HG03457 (cell line): ENCODE results near the gene PLS1.
"Not testable (repeated sequence)": the region's sequence is repeated elsewhere in the genome, so short reads cannot be mapped to it uniquely, and the experiment has no call there.

Experiments used
- ATAC-seq: cut with Tn5 transposase; IDR thresholded peaks from one replicate; pipeline ENCODE4 v1.9.1; 2021; ENCODE audit warnings: moderate number of reproducible peaks; ENCODE audit not compliant: unreplicated experiment

The PLS1 gene

DNA sequence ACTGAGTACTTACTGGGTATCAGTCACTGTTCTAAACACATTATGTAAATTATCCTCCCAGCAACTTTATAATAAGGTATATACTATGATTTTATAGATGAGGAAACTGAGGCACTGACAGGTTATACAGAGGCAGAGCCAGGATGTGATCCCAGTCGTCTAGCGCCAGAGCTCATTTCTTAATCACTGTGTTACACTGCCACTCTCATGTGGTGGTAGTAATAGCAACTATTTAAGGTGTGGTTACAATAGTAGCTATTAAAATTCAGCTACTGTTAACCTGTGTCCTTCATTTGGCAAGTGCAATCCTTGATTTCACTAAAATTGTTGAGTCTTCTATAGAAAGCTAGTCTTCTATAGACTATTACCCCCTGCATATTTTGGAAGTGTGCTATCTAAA lies 84.5 kb downstream of the PLS1 start:
- no peak for ATAC-seq

DNA sequence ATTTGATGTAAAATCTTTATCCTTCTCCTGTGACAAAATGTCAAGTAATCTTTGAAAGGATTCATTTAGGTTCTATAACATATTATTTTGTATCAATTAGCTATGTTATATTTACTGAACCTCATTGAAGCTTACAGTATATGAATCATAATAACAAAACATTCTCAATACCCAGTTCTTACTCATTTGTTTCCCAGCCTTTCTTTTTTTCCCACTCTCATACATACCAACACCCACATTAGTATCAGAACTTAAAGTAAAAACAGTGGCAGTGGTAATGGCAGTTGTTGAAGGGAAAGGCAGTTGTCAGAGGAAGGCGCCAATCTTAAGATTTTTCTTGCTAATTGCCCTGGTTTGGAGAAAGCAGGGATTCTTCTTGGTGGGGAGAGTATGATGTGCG lies 94.4 kb downstream of the PLS1 start:
- no peak for ATAC-seq

DNA sequence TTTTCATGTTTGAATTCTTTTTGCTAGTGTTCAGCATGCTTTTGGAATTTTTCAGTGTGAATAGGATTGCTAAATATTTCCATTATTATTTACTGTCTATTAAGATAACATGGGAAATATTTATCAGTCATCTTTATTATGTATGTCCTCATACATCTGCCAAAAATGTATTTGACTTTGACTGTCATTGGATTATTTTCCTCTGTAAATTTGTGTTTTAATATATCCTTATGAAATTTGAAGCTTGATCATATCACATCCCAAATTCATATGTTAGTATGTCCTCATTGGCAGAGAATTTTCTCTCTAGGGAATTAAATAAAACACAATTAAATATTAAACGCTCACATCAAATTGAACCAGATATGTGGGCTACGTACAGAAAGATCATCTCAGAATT lies 95.3 kb downstream of the PLS1 start:
- ATAC-seq, result no peak

DNA sequence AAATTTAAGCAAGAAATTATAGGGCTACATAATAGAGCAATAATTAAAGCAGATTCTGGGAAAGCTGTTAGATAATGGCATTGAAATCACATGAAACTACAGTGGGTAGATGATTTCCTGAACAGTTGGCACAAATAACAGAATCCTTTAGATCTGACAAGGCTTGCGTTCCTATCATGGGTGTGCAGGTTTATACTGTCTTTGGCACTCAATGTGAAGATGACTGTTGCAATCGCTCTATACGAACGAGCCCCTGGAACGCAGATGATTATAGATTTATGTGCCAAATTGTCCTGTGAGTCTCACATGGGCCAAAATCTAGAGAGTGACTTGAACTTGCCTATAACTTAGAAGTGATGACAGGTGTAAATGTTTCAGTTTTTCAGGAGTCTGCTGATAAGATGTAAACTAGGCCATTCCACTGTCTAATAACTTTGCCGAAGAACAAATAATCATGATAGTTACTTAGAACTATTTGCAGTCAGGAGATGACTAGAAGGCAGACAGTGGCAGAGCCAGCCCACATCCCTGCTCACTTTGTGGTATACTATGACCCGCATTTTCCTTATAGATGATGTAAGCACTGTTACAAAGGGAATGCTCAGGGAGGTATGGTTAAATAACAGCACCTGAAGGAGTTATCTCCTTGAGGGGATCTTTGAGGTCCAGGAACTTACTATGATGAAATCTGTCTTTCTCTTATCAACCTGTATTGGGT lies 97.1 kb downstream of the PLS1 start:
- no peak for ATAC-seq

DNA sequence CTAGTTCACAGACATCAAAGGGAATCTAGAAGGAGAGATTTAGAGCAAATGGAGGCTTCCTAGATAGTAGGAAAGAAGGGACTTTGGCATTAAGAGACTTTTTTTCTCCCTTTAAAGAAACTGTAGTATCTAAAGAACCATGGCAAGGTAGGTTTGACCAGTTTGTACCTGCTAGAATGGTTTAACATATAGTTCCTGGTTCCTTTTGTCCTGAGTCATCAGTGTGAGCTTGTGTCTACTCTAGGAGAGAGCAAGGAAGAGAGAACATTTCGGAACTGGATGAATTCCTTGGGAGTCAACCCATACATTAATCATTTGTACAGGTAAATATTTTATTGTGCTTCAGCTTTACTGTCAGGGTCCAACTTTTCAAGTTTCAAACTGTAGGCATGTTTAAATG lies 98.0 kb downstream of the PLS1 start:
- ATAC-seq, result no peak

DNA sequence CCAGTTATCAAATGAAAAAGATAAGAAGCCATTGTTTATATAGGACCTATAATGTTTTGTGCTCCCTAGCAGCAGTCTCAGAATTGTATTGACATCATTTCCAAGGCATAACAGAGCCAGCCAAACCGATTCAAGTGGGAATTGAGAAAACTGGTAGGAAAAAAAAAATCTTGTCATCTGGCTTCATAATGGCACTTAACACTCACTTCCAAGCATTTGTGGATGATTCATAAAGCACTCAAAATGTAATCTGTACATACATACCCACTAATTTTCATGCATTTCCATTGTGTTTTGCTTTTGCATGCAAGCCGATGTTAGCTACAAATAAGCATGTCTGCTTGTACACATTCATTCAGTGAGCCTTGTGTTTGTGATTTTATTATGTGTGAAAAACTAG lies 109.0 kb downstream of the PLS1 start:
- no peak for ATAC-seq

DNA sequence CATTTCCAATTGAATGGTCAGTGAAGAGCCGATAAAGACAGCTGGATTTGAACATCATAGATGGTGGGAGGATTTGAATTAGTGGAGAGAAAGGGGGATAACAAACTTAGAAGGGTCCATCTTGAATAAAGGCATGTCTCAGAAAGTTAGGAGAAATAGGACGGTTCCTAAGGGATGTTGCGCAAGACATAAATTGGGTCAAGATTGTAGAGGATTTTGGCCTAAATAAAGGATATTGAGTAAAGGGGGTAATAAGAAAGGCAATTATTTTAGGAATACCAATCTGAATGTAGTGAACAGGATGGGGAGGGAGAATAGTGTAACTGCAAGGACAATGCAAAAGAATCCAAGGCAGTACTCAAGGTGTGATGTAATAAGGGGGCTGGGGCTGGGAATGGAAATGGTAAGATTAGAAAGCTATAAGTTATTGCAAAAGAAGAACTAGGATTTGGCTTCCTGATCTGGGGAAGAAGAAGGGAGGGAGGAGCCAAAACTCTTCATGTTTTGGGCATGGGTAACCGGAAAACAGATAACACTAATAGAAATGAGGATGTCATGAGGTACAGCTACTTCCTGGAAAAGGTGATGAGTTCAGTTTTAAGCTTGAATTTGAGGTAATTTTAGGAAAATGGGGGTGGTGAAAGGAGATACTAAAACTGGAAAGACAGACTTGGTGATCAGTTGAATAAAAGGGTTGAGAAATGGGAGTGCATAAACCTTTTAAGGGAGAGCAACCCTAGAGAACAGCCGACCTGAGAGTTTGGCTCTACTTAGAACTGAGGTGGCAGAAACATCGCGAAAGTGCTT lies 110.3 kb downstream of the PLS1 start:
- ATAC-seq, result no peak

DNA sequence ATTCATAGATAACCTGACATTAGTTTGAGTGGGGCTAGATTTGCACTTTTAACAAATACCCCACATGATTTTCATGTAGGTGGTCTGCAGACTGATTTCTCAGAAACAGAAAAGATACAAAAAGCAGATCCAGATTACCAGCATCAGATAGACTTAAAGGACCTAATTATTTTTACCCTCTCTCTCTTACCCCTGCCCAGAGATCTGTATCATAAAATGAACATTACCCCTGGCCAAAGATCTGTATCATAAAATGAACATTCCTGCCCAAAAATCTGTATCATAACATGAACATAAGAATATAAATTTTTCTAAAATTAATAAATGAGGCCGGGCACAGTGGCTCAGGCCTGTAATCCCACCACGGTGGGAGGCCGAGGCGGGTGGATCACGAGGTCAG lies 113.0 kb downstream of the PLS1 start:
- ATAC-seq, result no peak

DNA sequence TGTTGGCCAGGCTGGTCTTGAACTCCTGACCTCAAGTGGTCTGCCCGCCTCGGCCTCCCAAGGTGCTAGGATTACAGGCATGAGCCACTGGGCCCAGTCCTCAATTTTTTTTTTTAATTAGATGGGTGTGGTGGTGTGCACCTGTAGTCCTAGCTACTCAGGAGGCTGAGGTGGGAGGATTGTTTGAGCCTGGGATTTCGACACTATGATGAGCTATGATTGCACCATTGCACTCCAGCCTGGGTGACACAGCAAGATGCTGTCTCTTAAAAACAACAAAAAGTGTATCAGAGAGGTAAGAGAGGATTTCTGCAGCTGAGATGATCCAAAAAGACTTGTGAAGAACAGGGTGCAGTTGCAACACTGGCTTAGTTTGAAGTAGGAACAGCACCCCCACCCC lies 118.7 kb downstream of the PLS1 start:
- not testable (repeated sequence) for ATAC-seq

DNA sequence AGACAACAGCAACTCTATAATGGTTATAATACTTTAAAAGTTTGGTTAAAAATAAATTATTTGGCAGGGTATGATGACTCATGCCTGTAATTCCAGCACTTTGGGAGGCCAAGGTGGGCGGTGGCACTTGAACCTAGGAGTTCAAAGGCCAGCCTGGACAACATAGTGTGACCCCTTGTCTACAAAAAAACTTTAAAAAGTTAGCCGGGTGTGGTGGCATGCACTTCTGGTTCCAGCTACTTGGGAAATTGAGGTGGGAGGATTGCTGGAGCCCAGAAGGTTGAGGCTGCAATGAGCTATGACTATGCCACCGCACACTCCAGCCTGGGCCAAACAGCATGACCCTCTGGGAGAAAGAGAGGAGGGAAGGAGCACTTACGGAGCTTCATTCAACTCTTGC lies 119.9 kb downstream of the PLS1 start:
- no peak for ATAC-seq

DNA sequence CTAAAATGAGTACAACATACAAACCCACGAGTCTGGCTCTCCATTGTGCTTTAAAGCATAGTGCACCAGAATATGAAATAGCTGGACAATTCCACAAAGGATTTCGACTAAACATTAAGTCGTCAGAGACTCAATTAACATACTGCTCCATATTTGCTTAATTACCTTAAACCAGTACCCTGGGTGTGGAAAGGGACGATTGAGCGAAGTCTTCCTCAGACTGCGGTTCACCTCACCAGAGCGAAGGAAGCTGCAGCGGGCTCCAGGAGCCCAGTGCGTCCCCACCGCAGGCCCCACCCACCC lies 127.4 kb downstream of the PLS1 start:
- no peak for ATAC-seq

DNA sequence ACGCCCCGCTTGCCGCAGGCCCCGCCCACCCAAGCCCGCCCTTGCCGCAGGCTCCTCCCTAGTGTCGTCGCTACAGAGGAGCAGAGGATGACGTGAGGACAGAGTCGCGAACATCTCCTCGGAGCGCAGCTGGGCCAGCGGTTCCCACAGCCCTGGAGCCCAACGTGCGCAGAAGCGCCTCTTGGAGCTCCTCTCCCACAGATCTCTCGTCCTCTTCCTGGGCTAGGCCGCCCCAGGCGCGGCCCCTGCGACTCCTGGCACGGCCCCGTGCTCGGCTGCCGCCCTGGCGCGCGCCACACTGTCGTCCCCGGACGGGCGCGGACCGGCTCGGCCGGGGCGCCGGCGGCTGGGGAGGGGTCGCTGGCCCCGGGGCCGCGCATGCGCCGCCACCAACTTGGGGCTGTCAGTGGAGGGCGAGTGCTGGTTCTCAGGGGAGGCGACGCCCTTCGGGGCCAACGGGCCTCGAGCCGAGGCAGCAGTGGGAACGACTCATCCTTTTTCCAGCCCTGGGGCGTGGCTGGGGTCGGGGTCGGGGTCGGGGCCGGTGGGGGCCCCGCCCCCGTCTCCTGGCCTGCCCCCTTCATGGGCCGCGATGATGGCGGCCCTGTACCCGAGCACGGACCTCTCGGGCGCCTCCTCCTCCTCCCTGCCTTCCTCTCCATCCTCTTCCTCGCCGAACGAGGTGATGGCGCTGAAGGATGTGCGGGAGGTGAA lies 127.9 kb downstream of the PLS1 start, which contains the start of gene TRPC1:
TRPC1 (plus strand) TSS at position 67 of the 714 bp plus-strand sequence; CDS start at position 593, 526 bp downstream.
- ATAC-seq, result peak; percentile 95

DNA sequence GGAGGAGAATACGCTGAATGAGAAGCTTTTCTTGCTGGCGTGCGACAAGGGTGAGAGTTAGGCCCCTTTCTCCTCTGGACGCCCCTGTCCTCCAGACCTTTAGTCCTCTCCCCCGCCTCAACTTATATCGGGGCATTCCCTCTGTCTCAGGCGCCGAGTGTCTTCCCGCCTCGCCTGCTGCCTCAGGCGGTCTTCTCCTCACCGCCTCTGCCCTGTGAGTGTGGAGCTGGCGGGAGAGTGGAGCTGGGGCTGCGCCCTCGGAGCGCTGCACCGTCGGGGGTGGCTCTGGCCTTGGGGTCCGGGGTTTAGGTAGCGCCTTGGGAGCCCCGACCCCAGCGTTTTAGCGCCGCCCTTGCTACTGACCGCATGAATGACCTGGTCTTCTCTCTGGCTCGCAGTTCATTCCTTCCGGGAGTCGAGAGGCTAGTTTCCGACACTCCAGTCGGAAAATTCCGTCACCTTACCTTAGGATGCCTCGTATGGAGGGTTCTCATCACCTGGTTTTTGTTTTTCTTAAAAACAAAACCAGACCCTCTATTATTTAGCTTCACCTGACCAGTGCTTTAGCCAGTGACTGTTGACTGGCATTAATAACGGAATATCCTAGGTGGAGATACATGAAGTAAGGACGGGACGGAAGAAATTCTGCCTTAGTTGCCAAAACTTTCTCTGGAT lies 128.6 kb downstream of the PLS1 start:
- no peak for ATAC-seq

DNA sequence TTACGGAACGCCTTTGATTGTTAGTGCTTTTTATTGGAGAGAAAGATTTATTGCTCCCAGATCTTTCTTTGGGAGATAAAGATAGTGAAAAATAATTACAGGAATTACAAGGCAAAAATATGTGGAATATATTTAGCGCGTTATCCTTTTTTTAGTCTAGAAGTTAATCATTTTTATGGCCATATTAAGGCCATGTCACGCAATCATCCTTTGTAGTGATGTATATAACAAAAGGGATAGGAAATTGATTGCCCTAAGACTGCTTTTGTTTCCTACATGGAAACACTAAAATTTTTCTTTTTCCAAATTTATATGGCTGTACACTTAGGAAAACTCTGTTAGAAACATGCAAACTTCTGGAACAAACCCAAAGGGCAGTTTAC lies 129.2 kb downstream of the PLS1 start:
- ATAC-seq, result no peak

DNA sequence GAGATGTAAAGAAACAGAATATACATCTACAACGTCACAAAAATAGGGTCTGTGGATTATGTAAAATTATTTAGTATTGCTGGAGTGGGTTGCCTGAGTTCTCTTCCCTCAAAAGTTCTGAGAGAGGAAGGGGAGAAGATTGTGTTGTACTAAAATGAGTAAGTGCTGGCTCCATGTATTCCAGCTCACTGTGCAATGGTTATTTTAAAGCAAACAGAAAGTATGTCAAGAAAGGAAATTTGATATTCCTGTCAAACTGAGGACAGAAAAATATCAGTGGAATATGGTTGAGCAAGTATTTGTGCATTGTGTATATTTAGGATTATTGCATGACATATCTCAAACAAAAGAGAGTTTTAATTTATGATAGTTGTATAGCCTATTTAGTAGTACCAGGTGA lies 129.8 kb downstream of the PLS1 start:
- ATAC-seq, result no peak

DNA sequence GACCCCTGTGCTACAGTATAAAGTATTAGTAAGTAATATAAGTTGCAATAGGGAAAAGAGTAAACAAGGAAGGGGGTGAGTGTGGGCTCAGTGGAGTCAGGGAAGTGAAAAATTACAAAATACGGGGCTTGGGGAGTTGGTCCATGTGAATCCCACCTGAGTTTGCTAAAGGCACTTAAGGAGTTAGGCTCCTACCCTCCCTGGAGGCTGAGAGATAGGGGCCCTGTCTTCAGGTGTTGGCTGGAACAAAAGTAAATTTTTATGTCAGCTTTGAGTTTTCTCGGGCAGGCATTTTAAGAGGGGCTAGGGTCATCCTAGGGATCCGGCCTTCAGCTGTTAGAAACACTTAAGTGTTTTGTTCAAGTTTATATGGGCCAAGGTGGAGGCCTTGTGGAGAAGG lies 135.9 kb downstream of the PLS1 start:
- ATAC-seq, result no peak

DNA sequence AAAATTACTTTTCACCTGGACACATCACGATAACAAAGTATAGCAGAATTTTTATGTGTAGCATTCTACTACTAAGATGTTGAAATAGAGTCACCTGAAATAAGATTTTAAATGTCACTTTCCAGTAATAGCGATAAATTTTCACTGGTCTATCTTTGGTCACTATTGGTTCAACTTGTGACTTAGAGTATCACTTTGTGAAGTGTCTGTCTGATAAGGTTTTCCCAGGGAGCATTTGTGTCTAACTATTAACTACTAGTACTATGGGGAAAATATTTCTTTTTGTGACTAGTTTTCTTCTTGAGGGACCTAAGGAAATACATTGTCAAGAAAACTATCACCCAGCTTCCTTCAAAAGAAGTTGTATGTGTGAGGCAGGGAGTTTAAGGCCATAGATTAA lies 138.6 kb downstream of the PLS1 start:
- no peak for ATAC-seq

DNA sequence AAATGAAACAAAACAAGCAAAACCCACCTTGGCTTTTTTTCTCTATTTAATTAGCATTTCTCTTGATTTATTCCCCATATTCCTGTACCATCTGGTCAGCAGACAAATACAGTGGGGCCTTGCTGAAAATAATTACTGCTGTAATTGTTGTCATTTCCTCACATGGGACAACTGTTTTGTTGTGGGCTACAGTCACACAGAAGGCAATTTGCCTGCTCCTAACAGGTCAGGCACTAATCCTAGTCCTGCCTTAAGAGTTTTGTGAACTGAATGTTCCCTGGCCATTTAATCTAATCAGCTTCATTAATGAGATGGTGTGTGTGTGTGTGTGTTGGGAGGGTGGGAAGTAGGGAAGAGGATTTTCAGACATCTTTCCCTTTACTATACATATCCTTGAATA lies 139.3 kb downstream of the PLS1 start:
- ATAC-seq, result no peak

DNA sequence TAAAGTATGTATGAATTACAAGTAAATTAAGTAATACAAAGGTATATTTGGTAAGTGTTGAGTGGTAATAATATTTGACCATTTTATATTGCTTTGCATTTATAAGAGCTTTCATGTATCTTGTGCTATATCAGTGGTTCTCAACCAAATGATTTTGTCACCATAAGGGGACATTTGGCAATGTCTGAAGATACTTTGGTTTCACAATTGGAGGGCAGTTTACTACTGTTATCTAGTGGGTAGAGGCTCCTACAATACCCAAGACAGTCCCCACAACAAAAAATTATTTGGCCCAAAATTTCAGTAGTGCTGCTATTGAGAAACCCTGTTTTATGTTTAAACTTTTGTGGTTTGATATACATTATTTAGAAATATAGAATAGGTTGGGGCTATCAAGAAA lies 142.2 kb downstream of the PLS1 start:
- no peak for ATAC-seq

DNA sequence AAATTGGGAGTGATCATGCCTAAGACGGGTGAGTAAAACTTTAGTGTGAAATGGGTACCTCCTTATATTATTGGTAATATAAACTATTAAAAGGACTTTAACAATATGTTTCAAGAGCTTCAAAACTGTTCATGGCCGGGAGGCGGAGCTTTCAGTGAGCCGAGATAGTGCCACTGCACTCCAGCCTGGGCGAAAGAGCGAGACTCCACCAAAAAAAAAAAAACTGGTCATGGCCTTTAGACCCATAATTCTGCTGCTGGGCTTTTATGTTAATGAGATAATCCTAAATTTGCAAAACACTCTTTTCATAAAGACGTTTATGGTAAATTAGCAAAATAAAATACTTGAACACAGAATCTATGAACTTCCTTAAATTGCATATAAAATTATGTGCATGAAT lies 150.5 kb downstream of the PLS1 start:
- no peak for ATAC-seq

DNA sequence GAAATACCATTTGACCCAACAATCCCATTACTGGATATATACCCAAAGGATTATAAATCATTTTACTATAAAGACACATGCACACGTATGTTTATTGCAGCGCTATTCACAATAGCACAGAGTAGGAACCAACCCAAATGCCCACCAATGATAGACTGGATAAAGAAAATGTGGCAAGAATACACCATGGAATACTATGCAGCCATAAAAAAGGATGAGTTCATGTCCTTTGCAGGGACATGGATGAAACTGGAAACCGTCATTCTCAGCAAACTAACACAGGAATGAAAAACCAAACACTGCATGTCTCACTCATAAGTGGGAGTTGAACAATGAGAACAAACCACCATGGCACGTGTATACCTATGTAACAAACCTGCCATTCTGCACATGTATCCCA lies 154.3 kb downstream of the PLS1 start:
- ATAC-seq, result not testable (repeated sequence)
